PC-3 (cell line): Measurements from ENCODE around the gene RDX. TPM values are rescaled to one million over a fixed set of nuclear protein-coding genes. Genes with fewer than 3 reads are reported as not detected.

ENCODE experiments used
- ATAC-seq: fragments of 200-7000 bp; cut with Tn5 transposase; 2 replicates; pipeline ENCODE4 v1.9.1; 2020; ENCODE audit warnings: mild to moderate bottlenecking, moderate library complexity
- BruUV-seq: library from RNA; stranded (reverse); fragments of 400-500 nt; replicated peaks from 2 replicates; lab custom pipeline; 2021; lab: Mats Ljungman, UMichigan
- CTCF ChIA-PET: fragments of 300-600 bp; sonication (Branson Sonifier 250); formaldehyde crosslinking; loops from one replicate; lab custom pipeline; 2022; ENCODE audit warnings: antibody characterized with exemption; lab: Charles Lee
- POLR2A ChIA-PET: fragments of 300-600 bp; sonication (Branson Sonifier 250); formaldehyde crosslinking; loops from one replicate; lab custom pipeline; 2022; ENCODE audit warnings: antibody characterized with exemption; ENCODE audit not compliant: unreplicated experiment; lab: Charles Lee
- DNase-seq: peaks from one replicate; pipeline ENCODE4 v3.0.0-alpha.2; 2015
- H2AFZ ChIP-seq: fragments of 300-600 bp; sonication (generic); 2 replicates; pipeline ENCODE4 v1.6.0; 2016; ENCODE audit warnings: antibody characterized with exemption, low read length
- H3F3A ChIP-seq: fragments of 300-600 bp; sonication (generic); one replicate; pipeline ENCODE4 v1.6.0; 2017; ENCODE audit warnings: antibody characterized with exemption, low read length, control low read depth, mild to moderate bottlenecking; ENCODE audit not compliant: unreplicated experiment
- H3K27ac ChIP-seq: fragments of 300-600 bp; sonication (generic); 2 replicates; pipeline ENCODE4 v1.5.1; 2016; ENCODE audit warnings: mild to moderate bottlenecking, low read length
- H3K27me3 ChIP-seq: fragments of 300-600 bp; sonication (generic); 2 replicates; pipeline ENCODE4 v1.6.1; 2016; ENCODE audit warnings: low read length, mixed read lengths
- H3K36me3 ChIP-seq: fragments of 300-600 bp; sonication (generic); 2 replicates; pipeline ENCODE4 v1.6.1; 2016; ENCODE audit warnings: low read depth, mixed run types, low read length, mixed read lengths
- H3K4me1 ChIP-seq: fragments of 300-600 bp; sonication (generic); 2 replicates; pipeline ENCODE4 v1.5.1; 2016; ENCODE audit warnings: low read length; ENCODE audit not compliant: insufficient read depth
- H3K4me2 ChIP-seq: fragments of 300-600 bp; sonication (generic); 2 replicates; pipeline ENCODE4 v1.6.0; 2016; ENCODE audit warnings: low read length
- H3K4me3 ChIP-seq: fragments of 300-600 bp; sonication (generic); 2 replicates; pipeline ENCODE4 v1.5.1; 2016; ENCODE audit warnings: mild to moderate bottlenecking, low read length, mixed read lengths
- H3K79me2 ChIP-seq: fragments of 300-600 bp; sonication (generic); 2 replicates; pipeline ENCODE4 v1.6.1; 2017; ENCODE audit warnings: low read length, mixed read lengths
- H3K9ac ChIP-seq: fragments of 300-600 bp; sonication (generic); 2 replicates; pipeline ENCODE4 v1.6.0; 2016; ENCODE audit warnings: mild to moderate bottlenecking, low read length
- H3K9me2 ChIP-seq: fragments of 300-600 bp; sonication (generic); replicated peaks from 2 replicates; pipeline ENCODE4 v1.6.1; 2016; ENCODE audit warnings: mixed run types, low read length, mixed read lengths
- H3K9me3 ChIP-seq: fragments of 300-600 bp; sonication (generic); 2 replicates; pipeline ENCODE4 v1.6.1; 2016; ENCODE audit warnings: low read length, mixed read lengths
- H4K20me1 ChIP-seq: fragments of 300-600 bp; sonication (generic); 2 replicates; pipeline ENCODE4 v1.6.1; 2016; ENCODE audit warnings: low read length, mixed read lengths
- CTCF ChIP-seq: fragments of 300-600 bp; sonication (generic); conservative IDR thresholded peaks from 2 replicates; pipeline ENCODE4 v1.5.1; 2017; ENCODE audit warnings: antibody characterized with exemption, low read depth, mild to moderate bottlenecking, low read length
- EZH2 ChIP-seq: fragments of 300-600 bp; sonication (generic); IDR thresholded peaks from one replicate; pipeline ENCODE4 v1.6.1; 2017; ENCODE audit warnings: antibody characterized with exemption, mild to moderate bottlenecking, low read length; ENCODE audit not compliant: unreplicated experiment
- EZH2phosphoT487 ChIP-seq: fragments of 300-600 bp; sonication (generic); IDR thresholded peaks from 2 replicates; pipeline ENCODE4 v1.6.1; 2018; ENCODE audit warnings: mild to moderate bottlenecking, antibody characterized with exemption, low read length, borderline replicate concordance
- intact Hi-C: fragments of 100-400 bp; cut with micrococcal nuclease; formaldehyde crosslinking; loops from 2 replicates; pipeline ENCODE4 v1.9.0; 2023
- total RNA-seq: library from RNA; depleted of rRNA; stranded (reverse); fragments of >200 nt; gene quantifications from 2 replicates; pipeline ENCODE4 v1.2.3, GENCODE V29; 2014

Gene RDX
- total RNA-seq, 1 experiment from 2014 or later, result 86.2 TPM

- H4K20me1 ChIP-seq, result 0 out of 2 replicates have a peak, but pooled peaks cover 3% of the 10 kb centered on the region
- intact Hi-C loops, result no loop called here
- no TSS peak for BruUV-seq
- H3K4me1 ChIP-seq, result peaks cover 5% of the 10 kb centered on the region; the same call in 1 of the 2 replicates
- no peaks in the 10 kb centered on the region for H3K9me3 ChIP-seq
- H3K79me2 ChIP-seq, result peaks cover 9% of the 10 kb centered on the region; the same call in 1 of the 2 replicates
- ATAC-seq, result no peak
- no peak overlapping the region for H3K27ac ChIP-seq
- CTCF ChIA-PET, result interaction anchor here (0.7 kb wide), 1 partner anchor 115 kb away, joined by 3 read pairs; no protein-coding TSS in a partner anchor
- peaks cover 4% of the 10 kb centered on the region for H3F3A ChIP-seq
- DNase-seq, result no peak
- TF ChIP-seq EZH2, result no peak
- no peak for TF ChIP-seq EZH2phosphoT487
- TF ChIP-seq CTCF, result no peak
- no peak overlapping the region for H3K4me3 ChIP-seq
- no peak overlapping the region for H3K9ac ChIP-seq
- H3K27me3 ChIP-seq, result no peaks in the 10 kb centered on the region
- POLR2A ChIA-PET, result no interaction called here
- no peak overlapping the region for H3K4me2 ChIP-seq
- H2AFZ ChIP-seq, result no peak overlapping the region
- H3K9me2 ChIP-seq, result no peaks in the 10 kb centered on the region
- peaks cover 50% of the 10 kb centered on the region for H3K36me3 ChIP-seq
These were observed 53.7 kb downstream of the RDX start for GRCh38 chr11:110242746-110243145.

- intact Hi-C loops, result no loop called here
- H3K36me3 ChIP-seq, result peaks cover 50% of the 10 kb centered on the region
These were observed 54.2 kb downstream of the RDX start for GRCh38 chr11:110242188-110242587.

More at GRCh38 chr11:110242188-110242587, 54.2 kb downstream of the RDX start:
- Histone ChIP-seq H3K9ac (no peak overlapping the region), H2AFZ (no peak overlapping the region), H3K27me3 (no peaks in the 10 kb centered on the region), H4K20me1 (0 out of 2 replicates have a peak, but pooled peaks cover 3% of the 10 kb centered on the region), H3K9me3 (no peaks in the 10 kb centered on the region), H3F3A (peaks cover 4% of the 10 kb centered on the region), H3K79me2 (peaks cover 9% of the 10 kb centered on the region; the same call in 1 of the 2 replicates), H3K4me3 (no peak overlapping the region), H3K9me2 (no peaks in the 10 kb centered on the region), H3K4me1 (peaks cover 5% of the 10 kb centered on the region; the same call in 1 of the 2 replicates), H3K4me2 (no peak overlapping the region), H3K27ac (no peak overlapping the region)
- ATAC-seq, result no peak
- ChIA-PET CTCF (interaction anchor here (0.7 kb wide), 1 partner anchor 115 kb away, joined by 3 read pairs; no protein-coding TSS in a partner anchor), POLR2A (no interaction called here)
- no peak for DNase-seq
- TF ChIP-seq EZH2, result no peak
- TF ChIP-seq EZH2phosphoT487, result no peak
- no peak for TF ChIP-seq CTCF
- BruUV-seq, result no TSS peak
